Endodermal cell (in vitro differentiated cells): ENCODE measurements around the gene TNFRSF8. TPM values are rescaled to one million over a fixed set of nuclear protein-coding genes. Genes with fewer than 3 reads are reported as not detected.

ENCODE experiments used
- DNase-seq: peaks from one replicate; pipeline ENCODE4 v3.0.0-alpha.2; 2017
- H3K27ac ChIP-seq: 2 replicates; pipeline ENCODE4 v1.5.1; 2013; ENCODE audit warnings: mild to moderate bottlenecking, low read depth, low read length, moderate library complexity
- H3K27me3 ChIP-seq: 2 replicates; pipeline ENCODE4 v1.6.1; 2013; ENCODE audit warnings: mild to moderate bottlenecking, low read length, moderate library complexity; ENCODE audit not compliant: insufficient read depth, control insufficient read depth, poor library complexity, severe bottlenecking
- H3K36me3 ChIP-seq: 2 replicates; pipeline ENCODE4 v1.7.0; 2013; ENCODE audit warnings: mild to moderate bottlenecking, low read length, moderate library complexity; ENCODE audit not compliant: control insufficient read depth, insufficient read depth
- H3K4me1 ChIP-seq: one replicate; pipeline ENCODE4 v1.7.0; 2013; ENCODE audit warnings: low read length; ENCODE audit not compliant: control insufficient read depth, insufficient read depth
- H3K4me3 ChIP-seq: 2 replicates; pipeline ENCODE4 v1.5.1; 2013; ENCODE audit warnings: mild to moderate bottlenecking, low read length, moderate library complexity
- H3K9ac ChIP-seq: 2 replicates; pipeline ENCODE4 v1.6.1; 2013; ENCODE audit warnings: mild to moderate bottlenecking, low read length, moderate library complexity; ENCODE audit not compliant: poor library complexity, severe bottlenecking; ENCODE audit errors: extremely low read depth
- H3K9me3 ChIP-seq: 2 replicates; pipeline ENCODE4 v1.6.1; 2013; ENCODE audit warnings: mild to moderate bottlenecking, low read length, moderate library complexity; ENCODE audit not compliant: control insufficient read depth
- H3K27ac Mint-ChIP-seq: 2 replicates; pipeline ENCODE4 v1.8.0; 2020; ENCODE audit warnings: mixed read lengths
- H3K27me3 Mint-ChIP-seq: 2 replicates; pipeline ENCODE4 v1.8.0; 2021; ENCODE audit warnings: mild to moderate bottlenecking, mixed read lengths; ENCODE audit not compliant: insufficient read depth
- H3K36me3 Mint-ChIP-seq: 2 replicates; pipeline ENCODE4 v1.8.0; 2020; ENCODE audit warnings: low read depth, mixed read lengths
- H3K4me1 Mint-ChIP-seq: 2 replicates; pipeline ENCODE4 v1.8.0; 2020; ENCODE audit warnings: mixed read lengths
- H3K4me3 Mint-ChIP-seq: 2 replicates; pipeline ENCODE4 v1.8.0; 2020; ENCODE audit warnings: mild to moderate bottlenecking, moderate library complexity, mixed read lengths
- H3K9me3 Mint-ChIP-seq: 2 replicates; pipeline ENCODE4 v1.8.0; 2020; ENCODE audit warnings: mild to moderate bottlenecking, mixed read lengths
- CTCF ChIP-seq: fragments of 200-600 bp; sonication (generic); conservative IDR thresholded peaks from 2 replicates; pipeline ENCODE4 v1.5.0; 2021; ENCODE audit warnings: antibody characterized with exemption, mild to moderate bottlenecking
- WGBS, 2 experiments: methylation state at CpG; one replicate each; pipeline versions ENCODE4 v1.1.5 to v1.1.7; 2013; ENCODE audit warnings: missing lambda C conversion rate in 2 of 2, mixed read lengths in 1 of 2; ENCODE audit not compliant: insufficient coverage in 1 of 2, insufficient read length in 1 of 2; 5-methylcytosine and 5-hydroxymethylcytosine counted together
- total RNA-seq, 2 donors: library from RNA; stranded (reverse); fragmentation: NEBNext Ultra II Directional in 1 of 2; extraction: Animal tissue kit (Norgen Biotek cat#: 25700) in 1 of 2; gene quantifications; 2 replicates in 1 of 2; 3 replicates in 1 of 2; pipeline ENCODE4 v1.2.1, GENCODE V29; 2021

TNFRSF8 gene
- total RNA-seq, 2 donors from 2014 or later: 0.69 to 2.3 TPM

GRCh38 chr1:12081648-12082396, 18.7 kb downstream of the TNFRSF8 start:
- Histone ChIP-seq H3K27ac (no peak overlapping the region), H3K4me3 (no peak overlapping the region), H3K9ac (no peak overlapping the region), H3K4me1 (no peaks in the 10 kb centered on the region), H3K27me3 (no peaks in the 10 kb centered on the region), H3K36me3 (no peaks in the 10 kb centered on the region), H3K9me3 (peaks cover 22% of the 10 kb centered on the region)
- Mint-ChIP-seq H3K4me3 (no peak overlapping the region), H3K27ac (no peak overlapping the region), H3K4me1 (peaks cover 6% of the 10 kb centered on the region), H3K27me3 (no peaks in the 10 kb centered on the region), H3K9me3 (peaks cover 33% of the 10 kb centered on the region), H3K36me3 (peaks cover 4% of the 10 kb centered on the region)
- TF ChIP-seq CTCF: no peak
- DNase-seq: no peak
- 88 to 100% methylated on average over 6 to 7 of the region's 7 CpGs for WGBS, 2 experiments

- Histone ChIP-seq H3K4me1 (no peaks in the 10 kb centered on the region), H3K27me3 (no peaks in the 10 kb centered on the region), H3K27ac (no peak overlapping the region), H3K4me3 (no peak overlapping the region), H3K9ac (no peak overlapping the region), H3K9me3 (peaks cover 17% of the 10 kb centered on the region), H3K36me3 (no peaks in the 10 kb centered on the region)
- Mint-ChIP-seq H3K4me3 (no peak overlapping the region), H3K36me3 (peaks cover 4% of the 10 kb centered on the region), H3K9me3 (peaks cover 27% of the 10 kb centered on the region), H3K4me1 (peaks cover 6% of the 10 kb centered on the region), H3K27me3 (no peaks in the 10 kb centered on the region), H3K27ac (no peak overlapping the region)
- no peak for TF ChIP-seq CTCF
- 90 to 93% methylated on average over 3 to 4 of the region's 4 CpGs for WGBS, 2 experiments
- DNase-seq: no peak
Observed at GRCh38 chr1:12082988-12083387, 19.9 kb downstream of the TNFRSF8 start.

- peaks cover 17% of the 10 kb centered on the region for H3K9me3 ChIP-seq
- no peaks in the 10 kb centered on the region for H3K4me1 ChIP-seq
- no peak for TF ChIP-seq CTCF
- H3K4me3 ChIP-seq: no peak overlapping the region
- no peak overlapping the region for H3K27ac ChIP-seq
- H3K4me3 Mint-ChIP-seq: no peak overlapping the region
- WGBS, 2 experiments: 94 to 95% methylated on average over 6 to 8 of the region's 8 CpGs
- H3K27ac Mint-ChIP-seq: no peak overlapping the region
- no peaks in the 10 kb centered on the region for H3K27me3 Mint-ChIP-seq
- H3K9me3 Mint-ChIP-seq: peaks cover 27% of the 10 kb centered on the region
- no peak for DNase-seq
- peaks cover 6% of the 10 kb centered on the region for H3K4me1 Mint-ChIP-seq
- peaks cover 4% of the 10 kb centered on the region for H3K36me3 Mint-ChIP-seq
- no peak overlapping the region for H3K9ac ChIP-seq
- H3K36me3 ChIP-seq: no peaks in the 10 kb centered on the region
- H3K27me3 ChIP-seq: no peaks in the 10 kb centered on the region
Observed at GRCh38 chr1:12083766-12084165, 20.7 kb downstream of the TNFRSF8 start.
